HG03354 (cell line): Measurements from ENCODE around the gene NPAS3.

ENCODE experiments used
- ATAC-seq: cut with Tn5 transposase; IDR thresholded peaks from one replicate; pipeline ENCODE4 v1.9.1; 2021; ENCODE audit warnings: mild to moderate bottlenecking; ENCODE audit not compliant: unreplicated experiment, poor library complexity, severe bottlenecking

Gene NPAS3

DNA sequence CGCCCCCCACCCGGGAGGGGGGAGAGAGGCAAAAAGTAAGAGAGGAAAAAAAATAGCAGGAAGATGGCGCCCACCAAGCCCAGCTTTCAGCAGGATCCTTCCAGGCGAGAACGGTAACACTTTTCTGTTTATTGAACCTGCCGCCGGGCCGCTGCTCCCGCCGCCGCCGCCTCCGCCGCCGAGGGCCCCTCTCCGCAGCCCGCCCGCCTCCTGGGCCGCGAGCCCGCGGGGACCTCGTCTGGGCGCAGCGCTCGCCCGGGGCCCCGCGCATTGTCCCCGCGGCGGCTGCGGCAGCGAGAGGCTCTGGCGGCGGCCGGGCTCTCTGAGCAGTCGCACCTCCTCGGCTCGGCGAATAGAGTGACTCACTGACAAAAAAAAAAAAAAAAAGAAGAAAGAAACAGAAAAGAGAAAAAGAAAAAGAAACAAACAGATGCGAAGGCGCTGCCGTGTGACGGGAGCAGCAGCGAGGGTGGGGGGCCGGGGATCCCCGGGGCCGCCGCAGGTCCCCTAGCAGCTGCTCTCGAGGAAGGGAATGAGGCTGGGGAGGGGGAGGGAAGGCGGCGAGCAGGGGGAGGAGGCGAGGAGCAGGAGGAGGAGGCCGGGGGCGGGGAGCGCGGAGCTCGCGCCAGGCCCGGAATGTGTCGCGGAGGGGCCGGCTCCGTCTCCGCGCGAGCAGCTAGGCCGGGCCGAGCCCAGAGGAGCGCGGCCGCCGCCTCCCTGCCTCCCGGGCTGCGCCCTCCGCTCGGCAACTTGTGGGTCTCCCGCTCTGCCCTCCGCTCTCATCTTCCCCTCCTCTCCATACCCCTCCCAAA lies 781 bp downstream of the NPAS3 start:
- peak; percentile 49 for ATAC-seq

DNA sequence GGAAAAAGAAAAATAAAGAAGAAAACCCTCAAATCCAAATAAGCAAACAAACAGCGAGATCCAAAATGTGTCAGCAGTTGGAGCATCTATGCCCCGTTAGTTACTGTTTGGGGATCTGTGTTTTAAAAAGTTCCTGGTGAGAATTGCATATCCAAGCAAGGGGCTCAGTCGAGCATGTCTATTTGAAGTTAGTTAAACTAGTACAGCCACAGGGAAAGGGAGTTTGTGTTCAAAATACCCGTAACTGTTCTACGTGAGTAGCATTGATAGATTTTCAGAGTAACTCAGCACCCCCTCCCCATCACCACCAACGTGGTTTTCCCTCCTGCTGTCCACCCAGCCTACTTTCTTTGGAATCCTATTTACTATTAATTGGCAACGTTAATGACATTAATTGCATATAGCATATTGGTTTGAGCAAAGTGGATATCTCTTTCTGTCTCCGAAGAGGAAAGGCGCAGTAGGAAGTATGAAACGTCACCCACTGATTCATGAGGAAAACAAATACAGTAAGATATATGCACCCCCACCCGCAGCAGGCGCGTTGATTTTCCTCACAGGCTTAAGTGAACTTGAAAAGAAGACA lies 1.5 kb downstream of the NPAS3 start:
- no peak for ATAC-seq

DNA sequence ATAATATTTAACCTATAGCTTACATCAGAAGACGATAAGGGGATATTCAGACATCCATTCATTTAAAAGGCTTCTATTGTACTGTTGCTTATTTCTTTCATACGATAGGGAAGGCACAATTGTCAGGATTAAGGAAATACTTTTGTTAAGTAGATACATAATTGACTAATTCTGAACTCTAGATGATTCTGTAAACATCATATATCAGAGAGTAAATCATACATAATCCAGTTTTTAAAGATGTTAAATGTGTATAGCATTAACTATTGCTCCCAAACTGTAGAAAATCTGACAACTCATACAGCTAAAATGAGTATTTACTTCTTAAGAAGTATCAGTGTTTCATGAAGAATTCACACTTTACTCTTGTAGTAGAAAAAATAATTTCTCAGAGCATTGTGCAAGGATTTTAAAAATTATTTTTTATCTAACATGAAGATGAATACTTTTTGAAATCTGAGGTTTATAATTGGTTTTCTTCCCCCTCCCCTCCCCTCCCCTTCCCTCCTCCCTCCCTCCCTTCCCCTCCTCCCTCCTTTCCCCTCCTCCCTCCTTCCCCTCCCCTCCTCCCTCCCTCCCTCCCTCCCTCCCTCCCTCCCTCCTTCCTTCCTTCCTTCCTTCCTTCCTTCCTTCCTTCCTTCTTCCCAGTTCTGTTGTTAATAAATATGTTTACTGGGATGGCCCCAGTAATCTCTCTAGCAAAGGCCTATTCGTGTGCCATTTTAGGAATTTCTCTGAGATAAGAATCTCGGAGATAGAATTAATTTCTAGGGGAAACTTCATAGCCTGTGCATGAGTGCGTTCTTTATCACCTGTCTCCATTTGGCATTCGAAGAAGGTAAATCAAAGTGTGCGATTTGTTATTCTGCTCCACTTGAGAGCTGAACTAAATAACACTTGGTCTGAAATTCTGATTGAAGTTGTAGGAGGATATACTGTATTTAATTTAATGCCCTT lies 2.3 kb downstream of the NPAS3 start:
- ATAC-seq, result no peak

DNA sequence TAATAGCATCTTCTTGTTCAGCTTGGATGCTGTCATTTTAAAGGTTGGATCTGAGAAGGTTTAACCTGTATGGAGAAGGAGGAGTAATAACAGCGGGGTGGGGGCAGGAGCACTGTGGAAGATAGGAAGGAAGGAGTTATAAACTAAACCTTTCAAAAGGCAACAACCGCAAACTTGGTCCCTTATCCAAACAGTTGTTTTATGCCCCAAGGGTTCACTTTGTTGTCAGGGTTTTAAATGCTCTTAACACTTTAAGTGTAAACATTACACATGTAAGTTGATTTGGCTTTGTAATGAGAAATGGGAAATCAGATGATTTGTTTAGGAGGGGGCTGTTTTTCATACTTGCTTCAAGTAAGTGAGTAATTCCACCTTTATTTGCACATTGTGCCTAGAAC lies 3.0 kb downstream of the NPAS3 start:
- no peak for ATAC-seq

DNA sequence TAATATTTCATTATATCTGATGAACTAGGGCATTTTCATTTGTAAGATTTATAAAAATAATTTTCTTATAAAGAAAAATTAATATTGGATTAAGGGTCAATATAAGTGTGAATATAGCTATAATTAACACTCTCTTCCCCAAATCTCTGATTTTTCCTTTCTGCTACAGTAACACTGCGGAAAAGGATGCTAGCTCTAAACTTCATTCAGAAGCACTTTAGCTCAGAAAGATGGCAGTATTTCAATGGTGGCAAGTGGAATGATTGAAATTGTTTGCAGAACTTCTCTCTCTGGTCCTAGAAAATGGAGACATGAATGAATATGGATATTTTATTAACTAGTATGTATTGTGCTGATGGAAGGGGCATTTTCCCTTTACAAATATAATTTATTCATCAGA lies 8.4 kb downstream of the NPAS3 start:
- no peak for ATAC-seq

DNA sequence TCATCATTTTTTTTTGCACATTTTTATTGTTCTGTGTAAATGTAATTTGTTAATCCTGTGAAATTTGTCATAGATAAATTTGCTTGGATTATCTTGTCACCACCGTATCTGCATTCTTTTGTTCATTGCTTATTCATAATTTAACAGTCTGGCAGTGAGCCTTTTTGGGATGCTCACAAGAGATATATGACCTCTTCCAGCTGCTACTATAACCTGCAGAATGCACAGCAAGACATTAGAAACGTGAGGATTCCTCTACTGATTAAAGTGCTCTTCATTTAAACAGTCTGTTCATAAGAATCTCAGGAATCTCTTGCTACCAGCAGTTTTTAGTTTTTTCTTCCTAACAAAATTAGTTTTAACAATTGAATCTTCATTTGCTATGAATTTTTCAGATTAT lies 9.1 kb downstream of the NPAS3 start:
- ATAC-seq, result no peak

DNA sequence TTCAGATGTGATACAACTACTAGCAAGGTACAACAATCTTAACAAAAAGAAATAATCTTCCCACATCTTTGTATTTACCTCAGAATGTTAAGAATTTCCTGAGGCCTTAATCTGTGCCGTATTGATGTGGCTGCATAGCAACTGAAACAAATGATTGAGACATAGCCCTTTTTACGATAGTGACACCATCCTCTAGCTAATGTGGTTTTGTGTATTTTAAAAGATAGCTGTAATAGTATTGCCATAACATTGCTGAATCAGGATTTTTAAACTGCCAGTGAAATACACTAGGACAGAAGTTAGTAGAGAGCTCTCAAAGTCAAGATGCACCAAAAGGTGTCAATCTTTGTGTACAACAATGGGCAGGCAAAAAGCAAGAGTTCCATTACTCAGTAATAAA lies 11.9 kb downstream of the NPAS3 start:
- ATAC-seq, result no peak

DNA sequence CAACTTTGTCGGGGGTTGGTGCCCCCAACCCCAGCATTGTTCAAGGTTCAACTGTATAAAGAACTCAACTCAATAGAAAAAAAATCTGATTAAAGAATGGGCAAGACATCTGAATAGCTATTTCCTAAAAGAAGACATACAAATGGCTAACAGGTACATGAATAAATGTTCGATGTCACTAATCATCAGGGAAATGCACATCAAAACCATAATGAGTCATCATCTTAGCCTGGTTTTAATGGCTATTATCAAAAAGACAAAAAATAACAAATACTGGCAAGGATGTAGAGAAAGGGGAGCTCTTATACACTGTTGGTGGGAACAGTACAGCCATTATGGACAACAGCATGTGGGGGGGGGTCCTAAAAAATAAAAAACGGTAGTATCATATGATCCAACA lies 28.7 kb downstream of the NPAS3 start:
- ATAC-seq, result no peak

DNA sequence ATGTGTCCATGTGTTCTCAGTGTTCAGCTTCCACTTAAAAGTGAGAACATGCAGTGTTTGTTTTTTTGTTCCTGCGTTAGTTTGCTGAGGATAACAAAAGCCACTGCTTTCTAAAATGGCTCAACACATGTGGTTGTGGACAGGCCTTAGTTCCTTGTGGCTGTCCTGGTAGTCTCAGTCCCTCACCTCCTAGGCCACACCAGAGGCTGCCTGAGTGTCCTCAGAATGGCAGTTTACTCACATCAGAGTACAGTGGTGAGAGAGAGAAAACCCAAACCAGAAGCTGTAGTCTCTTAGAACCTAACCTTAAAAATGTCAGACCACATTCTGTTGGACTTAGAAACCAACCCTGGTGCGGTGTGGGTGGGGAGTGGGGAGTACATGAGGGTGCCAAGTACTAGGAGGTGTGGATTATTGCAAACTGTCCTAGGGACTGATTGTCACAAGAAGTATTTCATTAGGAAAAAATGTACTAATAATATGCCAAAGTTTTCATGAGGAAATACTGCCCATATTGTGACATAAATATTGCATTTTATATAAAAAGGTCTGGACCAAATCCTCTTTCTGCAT lies 30.4 kb downstream of the NPAS3 start:
- no peak for ATAC-seq

DNA sequence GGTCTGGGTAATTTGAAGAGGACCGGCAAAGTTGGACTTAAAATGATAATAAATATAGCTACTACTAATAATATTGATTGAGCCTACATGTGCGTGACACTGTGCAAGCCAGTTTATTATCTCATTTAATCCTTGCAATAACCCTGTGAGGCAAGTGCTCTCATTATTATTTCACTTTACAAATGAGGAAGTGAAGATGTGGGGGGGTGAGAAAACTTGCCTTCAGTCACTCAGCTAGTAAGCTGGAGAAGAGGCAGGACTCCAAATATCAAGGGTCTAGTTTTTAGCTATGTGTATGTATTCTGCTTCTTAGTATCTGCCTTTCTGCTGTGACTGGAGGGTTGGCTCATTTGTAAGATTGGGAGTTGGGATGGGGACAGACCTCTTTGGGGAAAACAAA lies 39.2 kb downstream of the NPAS3 start:
- ATAC-seq, result no peak

DNA sequence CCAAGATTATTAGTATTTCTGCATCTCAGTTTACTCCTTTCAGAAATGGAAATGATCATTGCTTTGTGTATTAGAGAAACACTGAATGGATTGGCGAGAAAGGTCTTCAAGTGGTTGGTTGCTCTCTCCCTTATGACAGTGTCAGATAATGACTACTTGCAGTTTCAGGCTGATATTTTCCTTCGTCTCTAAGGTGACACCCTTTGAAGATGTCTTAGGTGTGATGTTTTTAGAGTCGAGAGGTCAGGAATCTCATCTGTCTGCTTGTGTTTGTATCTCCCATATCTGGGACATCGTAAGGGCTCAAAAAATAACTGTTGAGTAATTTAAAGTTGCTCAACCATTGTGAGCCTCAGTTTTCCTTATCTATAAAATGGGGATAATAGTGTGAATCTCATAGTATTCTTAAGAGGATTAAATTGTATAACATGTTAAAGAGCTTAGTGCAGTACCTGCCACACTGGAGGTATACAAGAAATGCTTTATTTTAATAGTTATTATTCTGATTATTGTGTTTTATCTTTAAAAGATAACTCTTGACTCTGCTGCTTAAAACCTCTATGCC lies 40.1 kb downstream of the NPAS3 start:
- no peak for ATAC-seq

DNA sequence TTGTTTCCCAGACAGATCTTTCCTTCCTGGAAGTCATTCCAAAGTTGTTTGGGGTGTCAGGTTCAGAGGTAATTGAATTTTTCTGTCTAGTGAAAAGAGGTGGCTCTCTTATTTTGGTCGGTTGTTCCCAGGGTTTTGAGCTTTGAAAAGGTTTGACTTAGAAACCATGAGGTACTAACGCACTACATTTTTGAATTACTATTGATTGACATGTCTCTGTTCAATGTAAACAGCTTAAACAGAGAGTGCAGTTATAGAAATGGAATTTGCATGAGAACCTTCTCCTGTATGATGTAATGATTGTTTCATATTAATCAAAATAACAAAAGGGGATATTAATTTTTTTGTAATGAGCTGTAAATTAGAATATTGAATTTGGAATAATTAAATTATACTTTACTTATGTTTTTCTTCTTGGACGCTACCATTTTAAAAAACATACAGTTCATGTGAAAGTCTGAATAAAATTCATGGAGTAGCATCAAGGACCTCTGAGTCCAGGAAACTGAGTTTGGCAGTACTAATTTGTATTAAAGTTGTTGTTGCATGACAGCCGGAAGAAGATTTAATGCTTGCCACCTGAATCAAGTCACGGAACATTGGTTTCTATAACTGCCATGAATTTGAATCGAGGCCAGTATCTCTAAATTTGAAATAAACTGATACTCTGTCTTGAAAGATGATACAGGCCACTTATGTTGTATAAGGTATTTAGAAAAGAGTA lies 41.7 kb downstream of the NPAS3 start:
- no peak for ATAC-seq

DNA sequence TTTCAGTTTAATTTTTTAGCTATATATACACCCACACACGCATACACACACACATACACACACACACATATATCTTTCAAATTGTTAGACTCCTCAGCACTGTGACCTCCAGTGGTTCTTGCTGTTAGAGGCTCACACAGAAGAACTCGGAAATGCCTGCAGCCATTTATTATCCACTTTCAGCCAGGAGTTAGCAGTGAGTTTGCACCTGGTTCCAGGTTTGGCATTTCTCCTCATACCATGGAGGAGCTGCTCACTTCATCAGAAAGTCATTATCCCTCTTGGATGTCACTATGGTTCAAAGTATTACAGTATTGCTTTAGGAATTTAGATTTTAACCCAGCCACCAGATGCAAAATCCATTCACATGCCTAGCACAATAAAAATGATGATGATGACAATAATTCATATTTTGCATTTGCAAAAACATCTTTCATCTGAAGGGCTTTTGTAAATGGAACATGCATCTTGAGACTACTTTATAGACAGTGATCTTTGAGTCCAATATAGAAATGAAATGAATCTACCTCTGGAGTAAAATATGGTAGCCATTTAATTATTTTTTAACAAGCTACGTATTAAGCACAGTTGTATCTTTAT lies 42.3 kb downstream of the NPAS3 start:
- no peak for ATAC-seq

DNA sequence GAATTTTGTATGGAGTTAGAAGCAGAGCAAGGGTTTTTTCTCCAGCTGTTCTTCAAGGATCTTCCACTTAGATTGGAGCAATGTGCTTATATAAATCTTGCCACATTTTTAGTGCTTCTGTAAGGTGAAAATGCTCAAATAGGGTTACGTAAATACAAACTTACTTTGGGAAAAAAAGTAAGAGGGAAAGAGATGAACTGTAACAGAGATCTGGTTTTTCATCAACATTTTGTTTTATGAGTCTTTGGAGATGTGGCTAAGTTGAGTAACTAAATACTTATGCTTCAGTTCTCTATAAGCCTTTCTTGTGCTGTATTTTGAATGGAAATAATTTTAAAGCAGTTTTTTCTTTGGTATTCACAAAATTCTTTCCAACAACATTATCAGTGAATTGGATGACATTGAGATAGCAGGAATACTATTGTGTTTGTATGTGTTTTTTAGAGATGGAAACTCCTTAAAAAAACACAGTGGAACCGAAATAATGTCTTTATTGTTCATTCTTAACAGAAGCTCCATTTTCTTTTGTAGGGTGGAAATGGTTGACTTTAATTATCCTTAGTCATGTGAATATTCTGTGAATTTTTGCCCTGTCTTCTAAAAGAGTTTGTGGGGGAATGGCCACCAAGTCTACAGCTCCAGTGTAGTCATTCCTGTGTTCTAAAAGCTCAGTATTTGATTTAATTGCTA lies 45.7 kb downstream of the NPAS3 start:
- no peak for ATAC-seq

DNA sequence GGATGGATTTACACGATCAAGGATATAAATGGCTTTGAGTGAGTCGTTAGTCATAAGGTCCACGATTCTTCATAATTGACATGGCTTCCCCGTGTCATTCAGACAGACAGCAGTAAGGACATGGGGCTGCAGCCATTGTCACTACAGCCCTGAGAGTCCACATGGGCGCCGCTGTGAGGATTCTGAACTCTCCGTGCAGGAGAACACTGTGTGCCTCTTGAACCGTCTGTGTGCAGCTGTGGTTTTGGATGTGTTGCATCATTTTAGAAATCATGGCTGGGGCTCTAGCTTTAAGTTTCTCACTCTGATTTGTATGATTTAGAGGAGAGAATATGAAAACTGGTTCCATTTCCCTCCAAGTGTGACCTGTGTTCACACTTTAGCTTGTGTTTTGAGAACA lies 47.2 kb downstream of the NPAS3 start:
- no peak for ATAC-seq

DNA sequence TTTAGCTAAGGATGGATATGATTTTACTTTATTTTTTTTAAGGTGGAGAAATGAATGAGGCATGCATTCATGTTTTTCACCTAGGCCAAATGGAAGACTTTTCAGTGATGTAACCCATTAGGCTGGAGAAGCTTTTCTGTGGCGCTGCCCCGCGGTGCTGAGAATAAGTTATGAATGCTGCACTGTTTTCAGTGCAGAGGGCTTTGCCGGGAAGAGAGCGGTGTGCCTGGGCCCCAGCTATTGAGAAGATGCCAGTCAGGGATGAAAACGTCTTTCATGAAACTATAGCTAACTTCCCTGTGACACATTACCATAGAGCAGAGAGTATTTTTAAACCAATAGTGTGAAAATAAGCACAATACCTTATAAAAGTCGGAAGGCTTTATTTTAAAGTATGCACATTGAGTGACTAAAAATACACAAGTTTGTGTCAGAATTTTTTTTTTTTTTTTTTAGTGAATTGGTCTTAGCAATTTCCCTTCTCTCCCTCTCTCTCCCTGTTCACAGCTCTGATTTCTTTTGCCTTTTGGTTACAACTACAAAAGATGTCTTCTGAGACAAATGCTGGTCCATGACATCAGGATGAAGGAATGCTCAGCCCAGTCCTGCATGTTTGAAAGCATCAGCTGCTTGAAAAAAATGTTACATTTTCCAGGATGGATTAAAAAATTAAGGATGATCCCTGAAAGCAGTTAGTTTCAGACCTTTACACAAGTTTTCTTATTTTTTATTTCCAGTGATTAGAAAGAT lies 48.3 kb downstream of the NPAS3 start:
- no peak for ATAC-seq

DNA sequence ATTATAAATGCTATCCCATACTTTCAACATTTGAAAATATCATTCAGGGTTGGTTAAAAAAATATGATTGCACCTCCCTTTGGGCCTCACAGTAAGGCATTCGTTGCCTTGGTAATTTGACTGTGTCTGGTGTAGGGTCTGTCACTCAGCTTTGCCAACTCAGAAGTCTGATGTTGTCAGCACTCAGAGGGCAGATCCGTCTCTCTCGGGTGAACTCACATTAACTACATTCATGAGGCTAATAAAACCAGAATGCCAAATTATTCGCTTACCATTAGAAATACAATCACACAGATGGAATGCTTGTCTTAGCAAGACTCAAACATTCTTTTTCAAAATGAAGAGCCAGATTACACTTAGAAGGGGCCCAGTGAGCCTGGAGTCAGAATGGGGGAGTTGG lies 53.0 kb downstream of the NPAS3 start:
- ATAC-seq, result no peak

DNA sequence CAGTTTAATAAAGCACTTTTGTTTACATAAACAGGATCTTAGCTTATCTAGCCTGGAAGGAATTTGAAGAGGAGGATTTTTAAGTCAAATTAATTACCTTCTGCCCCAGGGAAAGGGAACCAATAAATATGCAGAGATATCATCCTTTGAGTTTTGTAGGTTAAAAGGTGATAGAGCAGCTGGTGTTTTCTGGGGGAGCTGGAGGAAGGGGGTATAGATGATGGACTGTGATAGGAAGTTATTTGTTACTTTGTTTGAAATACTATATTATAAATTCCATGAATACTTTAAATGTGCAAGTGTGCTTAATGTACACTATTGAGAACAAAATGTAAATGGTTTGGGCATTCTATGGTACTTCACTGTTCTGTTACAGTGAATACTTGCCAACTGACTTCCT lies 55.2 kb downstream of the NPAS3 start:
- no peak for ATAC-seq
